ENCODE measurements around the gene RDH14.

The RDH14 gene

DNA sequence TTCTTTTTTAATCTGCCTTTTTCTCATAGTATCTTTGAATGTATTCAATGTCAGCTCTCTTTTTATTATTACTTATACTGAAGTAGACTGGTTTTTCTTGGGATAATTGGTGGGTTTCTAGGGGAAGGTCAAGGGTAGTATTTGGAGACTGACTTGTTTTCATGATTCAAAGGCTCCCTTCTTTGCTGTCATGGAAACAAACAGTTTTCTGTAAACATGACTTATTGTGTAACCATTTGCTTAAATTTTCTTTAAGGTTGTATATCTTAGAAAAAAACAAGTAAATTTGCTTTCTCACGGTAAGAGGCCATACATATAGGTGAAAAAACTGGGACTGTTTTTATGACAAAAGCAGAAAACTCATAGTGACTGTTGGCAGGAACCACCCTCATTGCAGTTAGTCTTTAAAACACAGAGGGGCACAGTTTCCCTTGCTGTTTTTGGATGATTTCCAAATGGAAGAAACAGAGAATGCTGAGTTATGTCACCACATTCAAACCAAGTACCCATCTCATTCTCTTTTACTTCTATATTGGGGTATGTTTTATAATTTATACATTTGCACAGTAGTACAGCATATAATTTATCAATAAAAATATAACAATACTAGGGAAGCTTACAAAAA, 5.8 kb upstream of the RDH14 start:
- DNase-seq, result no peak

DNA sequence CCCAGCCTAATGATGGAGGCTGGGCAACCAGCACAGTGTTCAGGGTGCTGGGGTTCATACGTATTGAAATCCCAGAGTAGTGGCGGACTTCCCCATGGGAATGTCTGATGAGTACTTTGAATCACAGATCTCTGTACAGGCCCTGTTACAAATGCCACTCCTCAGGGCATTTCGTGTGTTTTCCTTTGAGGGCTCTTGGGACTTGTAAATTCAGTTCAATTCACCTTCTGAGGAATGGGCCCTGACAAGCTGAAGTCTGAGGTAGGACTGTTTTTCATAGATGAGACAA, 288 bp upstream of the RDH14 start:
- no peak for DNase-seq

DNA sequence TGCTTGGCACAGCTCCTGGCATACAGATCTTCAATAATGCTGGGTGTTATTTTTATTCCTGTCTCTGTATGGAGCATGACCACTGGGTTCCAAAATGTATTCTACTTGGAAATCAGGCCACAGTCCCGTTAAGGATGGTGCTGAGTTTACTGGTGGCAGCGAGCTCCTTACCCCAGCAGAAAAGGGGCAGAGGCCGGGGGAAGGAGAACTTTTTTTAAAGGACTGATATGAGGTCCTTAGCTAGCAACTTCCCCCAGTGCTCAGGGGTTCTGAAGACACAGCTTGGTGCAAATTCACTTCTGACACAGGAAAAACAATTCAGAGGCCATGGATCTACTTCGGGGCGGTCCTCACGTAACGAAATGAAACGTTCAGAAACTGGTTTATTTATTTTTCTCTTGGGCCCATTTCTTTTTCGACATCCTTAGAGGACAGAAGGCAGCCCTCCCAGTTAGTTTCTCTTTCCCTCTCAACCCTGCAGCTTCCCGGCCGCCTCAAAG, 872 bp downstream of the RDH14 start:
- no peak for DNase-seq

DNA sequence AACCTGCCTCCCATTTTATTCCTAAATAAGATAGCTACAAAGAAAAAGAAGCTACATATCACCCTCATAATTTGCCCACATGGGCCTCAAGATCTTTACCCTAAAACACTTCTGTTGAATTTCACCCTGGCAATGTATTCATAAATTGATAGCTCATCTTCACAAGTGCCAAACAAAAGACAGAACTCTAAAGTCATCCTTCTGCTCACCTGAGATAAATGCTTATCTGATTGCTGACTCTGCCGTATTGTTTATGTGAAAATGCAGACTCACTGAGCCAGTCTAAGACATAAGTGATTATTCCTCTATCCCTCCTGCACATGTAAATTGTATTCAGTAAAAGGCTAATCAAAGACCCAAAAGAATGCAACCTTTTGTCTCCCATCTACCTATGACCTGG, 2.0 kb downstream of the RDH14 start:
- DNase-seq, result no peak

DNA sequence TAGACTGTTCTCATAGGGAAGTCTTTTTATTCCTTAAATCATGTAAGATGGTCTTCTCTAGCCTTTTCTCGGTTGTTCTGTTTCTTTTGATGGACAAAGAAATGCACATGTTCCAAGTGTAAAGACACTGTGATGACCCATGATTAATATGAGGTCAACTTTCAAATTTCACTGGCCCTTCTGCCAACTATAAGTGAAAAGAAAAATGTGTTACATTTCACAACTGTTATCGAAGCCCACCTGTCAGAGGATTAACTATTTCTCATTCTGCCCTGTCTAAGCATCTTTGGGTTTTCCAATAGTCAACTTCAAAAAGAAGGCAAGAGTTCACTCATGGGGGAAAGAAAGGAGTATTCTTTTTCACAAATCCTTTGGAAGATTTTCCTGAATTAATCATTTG, 3.3 kb downstream of the RDH14 start:
- no peak for DNase-seq

DNA sequence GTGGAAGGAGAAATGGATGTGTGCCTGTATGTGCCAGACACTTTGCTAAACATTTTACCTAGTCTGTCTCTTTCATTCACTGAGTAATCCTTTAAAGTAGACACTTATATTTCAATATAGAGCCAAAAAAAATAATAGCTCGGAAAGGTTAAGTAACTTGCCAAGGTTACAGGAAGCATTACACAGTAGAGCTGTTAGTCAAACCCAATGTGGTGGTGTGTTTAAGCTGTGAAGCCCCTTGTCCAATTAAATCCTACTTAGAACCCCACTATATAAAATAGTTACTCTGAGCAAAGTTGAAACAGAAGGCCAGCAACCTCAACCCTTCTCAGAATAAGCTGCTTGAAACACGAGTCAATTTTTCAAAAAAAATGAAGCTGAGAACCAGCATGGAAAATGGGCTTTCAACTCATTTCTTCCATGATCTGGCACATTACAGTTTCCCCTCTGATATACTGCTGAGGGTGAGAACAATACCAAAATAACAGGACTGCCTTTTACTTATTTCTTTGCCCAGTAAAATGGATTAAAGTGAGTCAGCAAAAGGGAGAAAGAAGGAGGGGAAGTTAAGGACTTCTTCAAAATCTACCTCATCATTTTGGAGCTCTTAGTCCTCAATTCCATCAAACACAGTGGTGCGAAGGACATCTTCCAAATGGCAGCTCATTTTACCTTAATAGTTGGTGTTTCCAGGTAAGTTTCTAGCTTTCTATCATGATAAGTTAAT, 7.9 kb downstream of the RDH14 start:
- DNase-seq, result no peak

DNA sequence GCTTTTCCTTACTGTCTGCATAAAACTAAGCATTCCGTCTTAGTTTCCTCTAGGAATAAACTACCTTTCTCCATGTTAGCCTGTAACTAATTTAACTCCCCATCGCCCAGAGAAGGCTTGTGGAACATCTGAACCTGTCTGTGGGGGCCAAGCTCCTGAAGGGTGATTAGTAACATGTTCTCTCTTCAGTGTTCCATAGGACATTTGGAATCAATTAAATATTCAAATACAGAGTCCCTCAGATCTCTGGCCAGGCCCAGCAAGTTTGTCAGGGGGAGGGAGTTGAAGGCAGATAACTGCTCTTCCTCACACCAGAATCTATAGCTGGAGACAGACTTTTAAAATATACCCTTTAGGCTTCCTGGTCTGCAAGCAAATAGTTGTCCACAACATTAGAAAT, 8.8 kb downstream of the RDH14 start:
- no peak for DNase-seq

DNA sequence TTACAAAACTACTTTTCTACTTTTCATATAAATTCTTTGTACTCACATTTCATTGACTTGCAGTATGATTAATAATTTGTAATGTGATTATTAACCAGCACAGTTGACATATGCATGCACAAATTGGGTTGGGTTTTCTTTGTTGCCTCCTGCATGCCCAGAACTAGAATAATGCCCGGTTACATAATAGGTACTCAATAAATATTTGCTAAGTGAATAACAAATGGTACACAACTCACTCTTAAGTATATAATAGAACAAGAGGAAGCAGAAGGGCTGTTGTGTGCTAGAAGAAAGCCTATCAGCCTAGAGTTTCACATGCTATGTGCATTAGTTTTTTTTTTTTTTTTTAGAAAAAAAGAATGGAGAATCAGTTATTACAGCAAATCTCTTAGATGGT, 9.3 kb downstream of the RDH14 start:
- no peak for DNase-seq

DNA sequence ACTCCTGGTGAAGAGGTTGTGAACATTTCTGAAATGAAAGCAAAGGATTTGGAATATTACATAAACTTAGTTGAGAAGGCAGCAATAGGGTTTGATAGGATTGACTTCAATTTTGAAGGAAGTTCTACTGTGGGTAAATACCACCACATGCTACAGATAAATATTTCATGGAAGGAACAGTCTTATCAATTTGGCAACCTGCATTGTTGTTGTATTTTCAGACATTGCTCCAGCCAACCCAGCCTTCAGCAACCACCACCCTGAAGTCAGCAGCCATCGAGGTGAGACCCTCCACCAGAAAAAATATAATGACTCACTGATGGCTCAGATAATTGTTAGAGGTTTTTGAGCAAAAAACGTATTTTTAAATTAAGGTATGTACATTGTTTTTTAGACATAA, 10.0 kb downstream of the RDH14 start:
- DNase-seq, result no peak

DNA sequence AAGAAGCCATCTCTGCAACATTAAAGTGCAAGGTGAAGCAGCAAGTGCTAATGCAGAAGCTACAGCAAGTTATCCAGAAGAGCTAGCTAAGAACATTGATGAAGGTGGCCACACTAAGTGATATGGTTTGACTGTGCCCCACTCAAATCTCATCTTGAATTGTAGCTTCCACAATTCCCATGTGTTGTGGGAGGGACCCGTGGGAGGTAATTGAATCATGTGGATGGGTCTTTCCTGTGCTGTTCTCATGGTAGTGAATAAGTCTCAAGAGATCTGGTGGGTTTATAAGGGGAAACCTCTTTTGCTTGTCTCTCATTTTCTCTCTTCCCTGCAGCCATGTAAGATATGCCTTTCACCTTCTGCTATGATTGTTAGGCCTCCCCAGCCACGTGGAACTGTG, 11.4 kb downstream of the RDH14 start:
- no peak for DNase-seq

DNA sequence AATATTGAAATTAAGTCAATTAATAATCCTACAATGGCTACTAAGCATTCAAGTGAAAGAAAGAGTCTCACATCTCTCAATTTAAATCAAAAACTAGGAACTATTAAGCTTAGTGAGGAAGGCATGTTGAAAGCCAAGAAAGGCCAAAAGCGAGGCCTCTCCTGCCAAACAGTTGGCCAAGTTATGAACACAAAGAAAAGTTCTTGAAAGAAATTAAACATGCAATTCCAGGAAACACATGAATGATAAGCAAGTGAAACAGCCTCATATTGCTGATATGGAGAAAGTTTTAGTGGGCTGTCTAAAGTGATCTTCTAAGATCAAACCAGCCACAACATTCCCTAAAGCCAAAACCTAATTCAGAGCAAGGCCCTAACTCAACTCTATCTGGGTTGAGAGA, 11.8 kb downstream of the RDH14 start:
- DNase-seq, result no peak

DNA sequence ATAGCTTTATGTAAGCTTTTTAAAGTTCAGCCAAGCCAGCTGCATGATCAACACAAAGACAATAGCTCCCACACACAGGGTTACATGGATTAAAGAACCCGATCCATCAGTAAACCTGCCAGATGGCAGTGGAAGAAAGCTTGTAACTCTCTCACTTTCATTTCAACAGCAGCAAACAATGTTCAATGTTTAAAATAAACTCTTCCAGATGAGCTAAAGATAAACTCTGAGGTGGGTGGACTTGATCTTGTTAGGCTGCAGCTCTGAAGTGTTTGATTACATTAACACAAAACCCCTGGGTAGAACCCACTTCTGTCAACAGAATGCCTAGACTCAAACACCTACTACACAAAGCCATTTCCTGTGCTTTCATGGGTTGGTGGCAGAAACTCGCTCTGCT, 13.9 kb downstream of the RDH14 start:
- DNase-seq, result peak in 1 of 5 experiments; percentile 29

DNA sequence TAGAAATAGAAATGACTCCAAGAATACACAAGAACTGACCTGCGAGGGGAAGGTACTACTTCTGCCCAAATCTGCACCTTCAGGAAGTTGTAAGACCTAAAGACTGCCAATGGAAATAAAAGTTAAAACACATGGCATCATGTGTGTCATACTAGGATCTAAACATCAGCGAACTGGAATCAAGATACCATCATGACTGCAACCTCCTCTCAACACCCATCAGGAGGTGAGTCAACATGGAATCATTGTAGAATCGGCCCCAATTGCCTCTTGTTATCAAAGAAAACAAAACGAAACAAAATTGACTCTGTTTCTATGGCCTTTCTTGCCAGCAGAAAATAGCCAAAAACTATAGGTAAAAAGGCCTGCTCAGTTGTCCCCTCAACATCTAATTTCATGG, 15.1 kb downstream of the RDH14 start:
- peak in 1 of 5 experiments; percentile 19 for DNase-seq

DNA sequence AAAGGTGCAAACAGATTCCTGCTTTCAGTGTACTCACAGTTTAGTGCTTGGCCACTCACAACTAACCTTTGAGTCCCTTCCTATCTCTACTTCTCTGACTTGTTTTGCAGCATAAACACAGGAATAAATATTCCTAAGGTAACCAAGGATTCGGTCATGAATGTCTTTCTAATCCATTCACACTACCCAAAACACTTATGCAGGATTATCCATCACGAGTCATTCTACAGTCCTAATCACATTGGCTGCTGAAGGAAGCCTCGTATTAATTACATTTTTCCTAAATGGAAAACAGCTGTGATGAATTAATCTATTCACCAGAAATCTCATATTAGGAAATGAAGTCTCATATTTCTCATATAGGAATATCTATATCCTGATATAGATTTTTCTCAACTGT, 16.3 kb downstream of the RDH14 start:
- DNase-seq, result no peak

DNA sequence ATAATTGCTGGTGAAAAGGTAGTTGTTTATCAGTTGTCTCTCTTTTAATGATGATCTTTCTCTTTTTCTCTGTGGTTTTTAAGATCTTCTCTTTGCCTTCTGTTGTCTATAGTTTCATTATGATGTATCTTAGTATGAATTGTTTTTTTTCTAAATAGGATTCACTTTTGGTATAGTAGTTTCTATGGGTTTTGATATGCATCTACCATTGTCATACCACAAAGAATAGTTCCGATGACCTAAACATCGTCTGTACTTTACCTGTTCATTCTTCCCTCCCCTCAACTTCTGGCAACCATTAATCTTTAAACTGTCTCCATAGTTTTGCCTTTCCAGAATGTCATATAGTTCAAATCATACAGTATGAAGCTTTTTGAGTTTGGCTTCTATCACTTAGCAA, 19.6 kb downstream of the RDH14 start:
- peak in 1 of 5 experiments; percentile 51 for DNase-seq

DNA sequence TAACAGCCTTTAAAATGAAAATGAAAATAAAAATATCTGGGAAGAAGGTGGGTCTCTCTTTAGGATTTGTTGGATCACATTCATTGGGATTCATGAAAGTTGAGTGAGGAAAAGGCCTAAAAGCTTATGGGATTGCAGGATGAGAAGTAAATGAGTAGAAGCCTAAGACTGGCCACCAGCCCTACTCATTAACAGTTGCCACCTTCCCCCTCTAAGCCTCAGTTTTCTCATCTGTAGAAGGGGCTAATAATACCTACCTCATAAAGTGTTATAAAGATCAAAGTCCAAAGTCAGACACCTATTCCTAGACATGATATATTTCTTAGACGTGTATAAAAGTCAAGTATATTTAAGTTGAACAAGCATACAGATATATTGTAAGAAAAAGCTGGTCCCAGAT, 23.8 kb downstream of the RDH14 start:
- no peak for DNase-seq

DNA sequence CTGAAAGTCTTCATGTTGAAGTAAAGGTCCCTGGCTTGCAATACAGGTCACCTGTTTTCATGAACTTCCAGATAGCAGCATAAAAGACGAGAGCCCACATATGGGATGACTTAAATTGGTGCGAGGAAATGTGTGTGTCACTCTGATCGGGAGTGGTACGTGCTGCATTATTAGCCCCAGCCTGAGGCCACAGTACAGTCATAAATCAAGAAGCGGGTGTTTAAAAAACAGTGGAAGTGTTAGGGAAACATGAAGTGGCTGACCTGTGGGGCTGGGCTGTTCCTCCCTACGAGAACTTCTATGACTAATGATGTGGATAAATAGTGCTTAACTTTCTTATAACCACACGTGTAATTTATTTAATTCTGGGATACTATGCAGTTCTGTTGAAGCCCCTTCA, 24.4 kb downstream of the RDH14 start:
- DNase-seq, result no peak

DNA sequence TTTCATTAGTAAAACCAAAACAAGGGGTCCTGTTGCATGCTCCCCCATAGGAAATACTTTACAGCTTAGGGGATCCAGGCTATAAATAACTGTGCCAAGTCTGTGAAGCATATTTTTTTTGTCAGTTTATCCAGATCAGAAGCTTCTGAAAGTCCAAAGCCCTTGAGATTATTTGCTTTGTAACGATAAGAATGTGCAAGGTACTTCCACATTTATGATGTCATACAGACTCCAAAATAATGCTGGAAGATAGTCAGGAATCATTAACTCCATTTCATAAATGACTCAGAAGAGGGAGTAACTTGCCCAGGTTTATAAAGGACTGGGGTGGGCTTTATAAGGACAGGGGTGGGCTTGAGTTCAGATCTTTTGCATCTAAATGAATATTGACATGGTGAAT, 29.3 kb downstream of the RDH14 start:
- DNase-seq, result no peak

DNA sequence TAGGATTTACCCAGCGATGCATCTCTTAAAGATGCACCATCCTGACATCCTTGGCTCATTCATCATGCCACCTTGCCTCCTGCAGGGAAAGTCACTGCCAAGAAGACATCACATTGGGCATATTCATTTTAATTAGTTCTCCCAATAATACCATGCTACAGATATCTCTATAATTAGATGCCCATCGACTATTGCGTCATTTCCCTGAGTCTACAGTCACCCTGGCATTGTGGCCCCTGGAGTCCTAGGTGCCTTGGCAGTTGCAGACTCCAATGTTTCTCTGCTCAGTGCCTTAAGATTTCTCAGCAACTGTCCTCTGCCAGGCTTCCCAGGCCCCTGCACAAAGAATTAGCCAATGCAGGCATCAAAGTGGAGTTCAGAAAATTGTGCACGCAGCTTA, 32.6 kb downstream of the RDH14 start:
- no peak for DNase-seq

DNA sequence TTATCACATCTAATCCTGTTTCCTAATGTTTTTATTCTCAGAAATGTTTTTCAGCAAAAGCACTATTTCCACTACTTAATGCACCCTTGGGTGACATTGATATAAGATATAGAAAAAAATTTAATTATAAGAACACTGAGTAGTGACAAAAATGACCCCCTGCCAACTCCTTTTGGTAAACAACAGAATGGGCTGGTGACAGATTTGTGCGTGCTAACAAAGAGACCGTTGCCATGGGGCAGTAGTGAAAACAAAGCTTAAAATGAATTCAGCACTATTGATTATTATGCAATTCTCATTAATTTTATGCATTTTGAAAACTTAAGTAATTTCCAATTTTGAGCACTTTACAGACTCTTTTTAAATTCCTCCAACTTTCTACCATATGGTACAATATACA, 33.1 kb downstream of the RDH14 start:
- DNase-seq, result no peak

DNA sequence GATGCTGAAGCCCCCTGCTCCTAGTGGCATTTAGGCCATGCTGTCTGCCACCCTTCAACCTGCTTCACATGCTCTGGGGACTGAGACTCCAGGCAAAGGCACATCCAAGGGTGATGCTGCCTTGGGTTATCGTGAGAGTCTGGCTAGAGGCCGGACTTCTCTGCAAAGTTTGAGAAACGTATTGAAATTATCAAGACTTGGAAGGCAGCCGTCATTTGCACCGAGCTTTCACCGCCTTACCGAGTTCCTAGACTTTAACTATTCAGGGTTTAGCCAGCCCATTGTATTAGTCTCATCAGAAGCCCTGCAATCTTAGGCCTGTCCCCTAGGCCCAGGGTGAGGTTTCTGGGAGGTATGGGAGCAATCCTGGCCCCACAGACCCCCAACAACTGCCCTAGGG, 34.0 kb downstream of the RDH14 start:
- DNase-seq, result no peak

DNA sequence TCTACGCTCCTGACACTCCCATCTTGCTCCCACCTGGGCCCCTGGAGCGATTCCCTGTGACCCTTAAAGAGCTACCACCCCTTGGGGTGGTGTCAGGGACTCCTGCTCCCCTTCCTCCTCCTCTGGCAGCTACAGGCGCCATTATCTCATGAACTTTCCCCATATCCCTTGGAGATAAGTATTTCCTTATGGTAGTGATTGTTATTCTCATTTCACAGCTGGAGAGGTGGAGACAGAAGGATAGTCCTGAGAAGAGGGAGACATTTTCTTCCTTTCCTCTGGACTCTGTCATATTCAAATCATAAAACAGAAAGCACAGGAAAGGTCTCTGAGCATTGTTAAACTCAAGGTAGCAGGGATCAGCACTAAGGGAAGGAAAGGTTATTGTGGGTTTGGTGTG, 34.6 kb downstream of the RDH14 start:
- DNase-seq, result no peak

DNA sequence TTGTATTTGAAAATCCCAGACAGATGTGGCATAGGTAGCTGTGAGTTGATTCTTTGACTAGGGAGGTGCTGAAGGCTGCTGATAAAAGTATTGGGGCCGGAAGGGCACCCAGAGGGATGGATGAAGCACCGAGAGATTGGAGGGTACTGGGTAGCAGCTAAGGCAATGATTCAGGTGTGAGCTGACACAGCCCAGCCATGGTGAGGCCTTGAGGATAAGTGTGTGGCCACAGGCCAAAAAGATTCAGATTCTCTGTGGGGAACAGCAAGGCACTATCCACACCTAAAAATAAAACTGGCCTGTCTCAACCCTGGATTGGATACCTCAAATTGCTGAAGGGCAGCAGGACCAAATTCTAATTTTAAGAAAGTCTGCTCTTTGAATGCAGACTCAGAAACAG, 35.2 kb downstream of the RDH14 start:
- DNase-seq, result no peak

DNA sequence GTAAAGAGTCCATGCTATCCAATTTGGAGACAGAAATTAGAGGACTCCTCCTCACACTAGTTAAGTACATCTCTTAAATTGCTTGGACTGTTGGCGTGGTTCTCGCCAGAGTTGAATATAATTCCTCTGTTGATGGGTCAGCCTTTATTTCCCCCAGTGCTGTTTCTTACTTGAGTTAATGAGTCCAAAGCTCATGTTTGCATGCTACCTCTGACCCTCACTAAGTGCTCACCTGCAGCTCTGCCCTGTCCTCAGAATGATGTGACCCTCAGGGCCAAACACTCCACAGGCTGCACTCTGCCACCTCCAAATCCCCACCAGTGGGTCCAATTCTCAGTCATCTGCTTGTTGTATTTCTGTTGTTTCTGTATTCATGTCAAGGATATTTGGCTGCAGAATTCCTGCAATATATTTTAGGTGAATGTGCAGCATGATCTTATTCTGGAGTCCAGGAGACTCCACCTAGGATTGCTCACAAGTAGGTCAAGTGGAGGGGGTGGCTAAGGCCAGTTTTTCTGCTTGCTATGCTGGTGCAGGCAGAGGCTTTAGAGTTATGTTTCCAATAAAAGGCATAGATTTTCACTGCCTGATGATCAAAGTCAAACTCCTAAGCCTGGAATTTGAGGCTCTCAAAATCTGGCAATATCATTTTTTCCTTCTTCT, 37.8 kb downstream of the RDH14 start:
- no peak for DNase-seq

All from T-helper 2 cell (primary cell).